Right lobe of liver (tissue), 6 donors: ENCODE results near the gene TYROBP. TPM values are rescaled to one million over a fixed set of nuclear protein-coding genes. Genes with fewer than 3 reads are reported as not detected.

Source experiments
- ATAC-seq, 4 donors: fragments of 200-7000 bp; cut with Tn5 transposase; one replicate each; pipeline ENCODE4 v1.9.1; 2020; ENCODE audit warnings: mild to moderate bottlenecking in 4 of 4, moderate library complexity in 4 of 4
- DNase-seq, 3 donors: peaks; one replicate each; pipeline ENCODE4 v3.0.0-alpha.2; 2020
- H3K27ac ChIP-seq, 3 donors: fragments of 200-600 bp; one replicate each; pipeline ENCODE4 v1.8.0; 2022
- H3K27me3 ChIP-seq, 2 donors: fragments of 200-600 bp; one replicate each; pipeline ENCODE4 v1.8.0; 2022
- H3K36me3 ChIP-seq, 4 donors: fragments of 200-600 bp; sonication (generic) in 1 of 4; one replicate each; pipeline versions ENCODE4 v1.5.1 to v1.8.0; 2017 to 2022; ENCODE audit warnings: control low read depth in 1 of 4
- H3K4me1 ChIP-seq, 4 donors: fragments of 200-600 bp; sonication (generic) in 1 of 4; one replicate each; pipeline versions ENCODE4 v1.5.1 to v1.8.0; 2017 to 2022; ENCODE audit warnings: control low read depth in 1 of 4
- H3K4me3 ChIP-seq, 3 donors: fragments of 200-600 bp; one replicate each; pipeline ENCODE4 v1.8.0; 2022
- H3K9me3 ChIP-seq, 4 donors: fragments of 200-600 bp; sonication (generic) in 1 of 4; one replicate each; pipeline versions ENCODE4 v1.5.1 to v1.8.0; 2017 to 2022; ENCODE audit warnings: control low read depth in 1 of 4
- CTCF ChIP-seq, 4 donors: fragments of 200-600 bp in 3 of 4; fragments of 450-650 bp in 1 of 4; IDR thresholded peaks; one replicate each; pipeline versions ENCODE4 v1.5.1 to v1.8.0; 2016 to 2022; ENCODE audit warnings: antibody characterized with exemption in 4 of 4, mild to moderate bottlenecking in 2 of 4
- POLR2A ChIP-seq: fragments of 450-650 bp; IDR thresholded peaks from one replicate; pipeline ENCODE4 v1.6.1; 2017; ENCODE audit warnings: antibody characterized with exemption, mild to moderate bottlenecking
- WGBS: methylation state at CpG from one replicate; pipeline ENCODE4 v1.1.6; 2018; ENCODE audit warnings: low coverage, low lambda C conversion rate; ENCODE audit not compliant: insufficient coverage; ENCODE audit errors: missing lambda C conversion rate; 5-methylcytosine and 5-hydroxymethylcytosine counted together
- intact Hi-C, 2 donors: fragments of 100-400 bp; cut with DNase I; formaldehyde crosslinking; loops; one replicate each; pipeline versions ENCODE4 v1.11.2 to v1.14.1; 2022
- total RNA-seq, 6 experiments: library from RNA; depleted of rRNA in 2 of 6; stranded (reverse); fragments of >200 nt in 2 of 6; fragmentation: NEBNext Ultra II Directional in 3 of 6; extraction: Animal tissue kit (Norgen Biotek cat#: 25700) in 3 of 6; gene quantifications; one replicate each; pipeline versions ENCODE4 v1.1.0 to v1.2.4, GENCODE V29; 2016 to 2023
- donor health status: DM: no; HTN: yes; CAD: no.
- donor health status: DM: no; HTN: no; CAD: no.
- donor health status: DM: no; HTN: no; CAD: no.
- donor health status: DM: no; HTN: yes; CAD: no.
- donor health status: DM: no; HTN: yes; CAD: no.

The TYROBP gene
- total RNA-seq, 6 experiments from 2014 or later = 15.6 to 77.8 (median 29.7) TPM

GRCh38 chr19:35908973-35909683 lies 1.0 kb upstream of the TYROBP start:
- TF ChIP-seq POLR2A (peak; percentile 41), CTCF (IDR thresholded peaks at IDR 0.05) (no peak)
- Histone ChIP-seq H3K27ac (peak overlapping the region in 2 of 3 donors; percentile 65 to 74), H3K27me3 (no peaks in the 10 kb centered on the region), H3K4me1 (peaks cover 0 to 14% (median 0%) of the 10 kb centered on the region in 4 donors), H3K4me3 (no peak overlapping the region), H3K9me3 (no peaks in the 10 kb centered on the region), H3K36me3 (no peaks in the 10 kb centered on the region)
- intact Hi-C loops = no loop called here
- DNase-seq = peak; percentile 72 to 86 (median 75)
- peak; percentile 66 to 74 (median 71) for ATAC-seq
- WGBS = 62% methylated on average over 7 of the region's 10 CpGs

- H3K27me3 ChIP-seq = no peaks in the 10 kb centered on the region
- TF ChIP-seq CTCF (IDR thresholded peaks at IDR 0.05) = no peak
- TF ChIP-seq POLR2A = no peak
- H3K27ac ChIP-seq = peak overlapping the region; percentile 31 to 74 (median 65)
- H3K4me3 ChIP-seq = peak overlapping the region; percentile 23 to 35 (median 25)
- no peaks in the 10 kb centered on the region for H3K9me3 ChIP-seq
- no peak for ATAC-seq
- H3K36me3 ChIP-seq = no peaks in the 10 kb centered on the region
- intact Hi-C loops = no loop called here
- 53% methylated on average over 8 of the region's 12 CpGs for WGBS
- no peak for DNase-seq
- H3K4me1 ChIP-seq = peaks cover 0 to 14% (median 0%) of the 10 kb centered on the region in 4 donors
Observed at GRCh38 chr19:35907377-35907745, 734 bp downstream of the TYROBP start.

GRCh38 chr19:35905178-35905727 lies 2.8 kb downstream of the TYROBP start:
- TF ChIP-seq CTCF (IDR thresholded peaks at IDR 0.05) = no peak
- no peak for TF ChIP-seq POLR2A
- no peak for DNase-seq
- Histone ChIP-seq H3K27me3 (no peaks in the 10 kb centered on the region), H3K4me1 (peaks cover 0 to 10% (median 0%) of the 10 kb centered on the region in 4 donors), H3K9me3 (no peaks in the 10 kb centered on the region), H3K27ac (peak overlapping the region; percentile 11 to 90 (median 47)), H3K36me3 (no peaks in the 10 kb centered on the region), H3K4me3 (no peak overlapping the region)
- intact Hi-C loops = no loop called here
- 79% methylated on average over 6 of the region's 6 CpGs for WGBS
- ATAC-seq = no peak

- WGBS = 73% methylated on average over 7 of the region's 10 CpGs
- Histone ChIP-seq H3K27me3 (no peaks in the 10 kb centered on the region), H3K4me3 (no peak overlapping the region), H3K9me3 (no peaks in the 10 kb centered on the region), H3K4me1 (peaks cover 0 to 10% (median 0%) of the 10 kb centered on the region in 4 donors), H3K36me3 (no peaks in the 10 kb centered on the region), H3K27ac (peak overlapping the region; percentile 15 to 90 (median 66))
- intact Hi-C loops = no loop called here
- no peak for DNase-seq
- ATAC-seq = no peak
- TF ChIP-seq CTCF (IDR thresholded peaks at IDR 0.05) (no peak), POLR2A (no peak)
Observed at GRCh38 chr19:35904311-35905068, 3.6 kb downstream of the TYROBP start.
